Measurements from ENCODE around the gene FUBP3.
A peak's percentile ranks its signal among the peaks of the same experiment; 100 is the strongest.

The FUBP3 gene

DNA sequence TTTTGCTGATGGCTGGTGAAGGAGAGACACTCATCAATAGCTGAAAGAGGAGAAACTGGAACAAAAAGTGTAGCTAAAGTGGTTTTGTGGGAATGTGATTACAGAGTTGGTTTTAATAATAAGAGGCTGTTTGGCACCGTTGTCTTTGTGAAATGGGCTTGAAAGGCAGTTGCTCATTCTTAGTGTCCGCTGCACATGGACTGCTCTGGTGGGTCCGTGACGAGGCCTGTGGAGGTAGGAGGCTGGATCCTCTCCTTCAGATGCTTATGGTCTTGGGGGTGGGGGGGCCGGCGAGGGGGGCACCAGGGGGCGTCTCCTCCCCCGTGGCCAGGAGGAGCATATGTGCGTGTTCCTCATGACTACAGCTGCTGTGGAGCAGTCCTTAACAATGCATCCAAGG lies 29.8 kb downstream of the FUBP3 start:
- DNase-seq = no peak

DNA sequence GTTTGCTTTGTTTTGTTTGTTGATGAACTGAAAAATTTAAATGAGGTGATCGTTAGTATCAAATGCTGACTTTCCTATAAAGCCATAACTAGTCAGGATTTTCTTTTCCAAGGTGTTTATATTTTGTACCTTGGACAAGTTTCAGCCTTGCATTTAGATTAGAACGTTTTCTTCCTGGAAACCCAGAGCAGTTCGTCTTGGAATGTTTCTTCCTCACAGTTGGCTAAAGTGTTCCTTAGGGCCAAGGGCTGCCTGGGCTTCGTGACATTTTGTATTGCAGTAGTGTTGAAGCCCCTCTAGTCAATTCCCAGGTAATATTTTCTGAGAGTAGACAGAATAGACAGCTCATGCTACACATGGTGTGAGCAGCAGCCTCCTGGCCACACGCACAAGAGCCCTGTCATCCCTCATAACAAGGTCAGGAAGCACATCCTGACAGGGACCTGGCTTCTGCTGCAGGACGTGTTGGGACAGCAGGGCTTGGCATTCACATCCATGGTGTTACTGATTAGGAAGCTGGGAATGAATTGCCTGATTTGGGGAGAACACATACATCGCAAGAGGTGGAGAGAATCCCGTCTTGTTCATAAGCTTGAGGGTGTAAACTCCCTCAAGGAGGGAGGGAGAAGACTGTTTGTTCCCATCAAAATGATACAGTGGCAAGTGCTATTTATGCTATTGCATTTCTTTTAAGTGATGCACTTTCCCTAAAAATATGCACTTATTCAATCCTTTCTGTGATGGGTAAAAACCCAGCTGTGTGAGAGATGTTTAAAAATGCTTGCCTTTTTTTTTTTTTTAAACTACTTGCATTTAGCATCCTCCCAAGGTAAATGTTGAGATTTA lies 31.7 kb downstream of the FUBP3 start:
- no peak for DNase-seq

DNA sequence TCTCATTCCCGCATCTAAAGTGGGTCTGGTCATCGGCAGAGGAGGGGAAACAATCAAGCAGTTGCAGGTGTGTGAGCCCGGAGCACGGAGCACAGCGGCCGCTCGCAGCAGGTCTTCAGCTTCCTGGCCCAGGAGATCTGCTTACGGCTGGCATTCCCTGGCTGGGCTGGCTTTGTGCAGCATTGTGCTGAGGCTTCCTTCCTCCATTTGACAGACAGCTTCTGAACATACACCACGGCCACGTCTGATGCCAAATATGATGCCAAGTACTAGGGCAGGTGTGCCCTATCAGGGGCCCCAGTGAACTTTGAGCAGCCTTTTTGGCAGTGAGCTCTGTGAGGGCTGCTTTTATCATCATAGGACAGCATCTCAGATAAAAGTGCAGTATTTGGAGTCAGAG lies 37.1 kb downstream of the FUBP3 start:
- no peak for DNase-seq

DNA sequence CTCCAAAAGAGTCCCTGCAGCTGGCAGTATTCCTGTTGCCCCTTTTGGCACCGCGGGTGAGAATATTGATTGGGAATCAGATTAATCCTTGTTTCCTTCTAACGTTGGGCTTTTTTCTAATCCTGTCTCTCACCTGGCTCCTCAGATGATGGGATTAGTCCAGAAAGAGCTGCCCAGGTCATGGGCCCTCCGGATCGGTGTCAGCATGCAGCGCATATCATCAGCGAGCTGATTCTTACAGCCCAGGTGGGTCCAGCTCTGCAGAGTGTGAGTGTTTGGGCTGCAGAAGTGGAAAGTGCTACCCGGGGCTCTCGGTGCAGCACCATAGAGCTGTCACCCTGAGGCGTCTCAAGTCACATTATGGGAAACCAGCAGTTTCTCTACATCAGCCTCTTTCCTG lies 44.1 kb downstream of the FUBP3 start:
- DNase-seq = no peak

DNA sequence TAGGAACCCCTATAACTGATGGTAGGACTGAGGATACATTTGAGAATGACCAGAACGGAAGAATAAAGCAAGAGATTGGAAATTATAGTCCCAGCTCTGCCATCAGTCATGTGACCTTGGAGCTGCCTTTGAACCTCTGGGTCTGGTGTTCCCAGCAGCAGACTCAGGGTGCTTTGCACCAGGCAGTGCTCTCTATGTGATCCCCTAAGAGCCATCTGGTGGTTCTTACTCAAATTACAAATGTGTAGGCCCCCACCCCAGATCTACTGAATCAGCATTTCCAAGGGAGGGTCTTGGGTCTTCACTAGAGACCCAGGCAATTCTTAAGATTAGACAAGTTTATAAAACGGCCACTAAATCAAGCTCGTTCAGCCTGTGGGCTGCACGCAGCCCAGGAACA lies 44.8 kb downstream of the FUBP3 start:
- DNase-seq = peak; percentile 15

DNA sequence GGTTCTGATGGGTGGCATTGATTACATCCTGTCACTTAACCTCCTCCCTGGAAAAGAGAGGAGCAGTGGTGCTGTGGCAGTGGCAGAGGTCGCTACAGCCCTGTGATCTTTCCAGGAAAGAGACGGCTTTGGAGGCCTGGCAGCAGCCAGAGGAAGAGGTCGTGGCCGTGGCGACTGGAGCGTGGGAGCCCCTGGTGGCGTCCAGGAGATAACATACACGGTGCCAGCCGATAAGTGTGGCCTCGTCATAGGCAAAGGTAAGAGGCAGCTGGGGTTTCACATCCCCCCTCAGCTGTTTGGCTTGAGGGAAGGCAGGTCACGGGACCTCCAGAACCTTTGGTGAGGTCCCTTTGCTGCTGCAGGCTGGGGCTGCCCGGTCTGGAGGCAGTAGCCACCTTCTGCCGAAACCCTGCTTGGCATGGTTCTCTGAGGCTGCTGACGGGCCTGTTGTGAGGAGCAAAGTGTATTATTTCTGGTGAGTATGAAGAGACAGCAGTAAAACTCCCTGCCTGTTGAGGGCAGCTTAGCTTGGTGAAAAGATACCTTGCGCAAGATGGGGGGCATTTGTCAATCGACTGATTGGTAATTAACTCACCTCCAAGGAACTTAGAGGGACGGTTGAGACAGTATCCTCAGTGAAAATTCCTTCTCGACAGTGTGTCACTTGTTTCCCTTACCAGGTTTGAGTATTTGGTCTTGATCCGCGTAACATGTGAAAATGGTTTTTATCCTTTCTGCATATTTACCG lies 47.0 kb downstream of the FUBP3 start:
- DNase-seq = peak; percentile 44

DNA sequence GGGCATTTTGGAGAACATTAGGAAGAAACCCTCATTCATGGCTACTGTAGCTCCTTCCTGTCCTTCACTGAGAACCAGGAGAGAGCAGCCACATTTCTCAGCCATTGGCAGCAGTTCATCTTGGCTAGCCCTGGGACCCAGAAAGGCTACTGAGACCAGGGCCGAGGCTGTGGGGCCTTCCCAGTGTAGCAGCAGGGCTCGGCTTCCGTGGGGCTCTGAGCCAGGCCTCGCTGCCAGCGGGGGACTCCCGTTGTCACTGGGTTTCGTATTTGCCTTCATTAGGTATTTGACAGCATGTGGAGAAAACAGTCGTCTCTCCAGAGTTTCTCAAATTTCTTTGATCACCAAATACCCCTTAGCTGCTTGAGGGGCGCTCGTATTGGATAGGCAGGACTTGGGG lies 47.7 kb downstream of the FUBP3 start:
- no peak for DNase-seq

DNA sequence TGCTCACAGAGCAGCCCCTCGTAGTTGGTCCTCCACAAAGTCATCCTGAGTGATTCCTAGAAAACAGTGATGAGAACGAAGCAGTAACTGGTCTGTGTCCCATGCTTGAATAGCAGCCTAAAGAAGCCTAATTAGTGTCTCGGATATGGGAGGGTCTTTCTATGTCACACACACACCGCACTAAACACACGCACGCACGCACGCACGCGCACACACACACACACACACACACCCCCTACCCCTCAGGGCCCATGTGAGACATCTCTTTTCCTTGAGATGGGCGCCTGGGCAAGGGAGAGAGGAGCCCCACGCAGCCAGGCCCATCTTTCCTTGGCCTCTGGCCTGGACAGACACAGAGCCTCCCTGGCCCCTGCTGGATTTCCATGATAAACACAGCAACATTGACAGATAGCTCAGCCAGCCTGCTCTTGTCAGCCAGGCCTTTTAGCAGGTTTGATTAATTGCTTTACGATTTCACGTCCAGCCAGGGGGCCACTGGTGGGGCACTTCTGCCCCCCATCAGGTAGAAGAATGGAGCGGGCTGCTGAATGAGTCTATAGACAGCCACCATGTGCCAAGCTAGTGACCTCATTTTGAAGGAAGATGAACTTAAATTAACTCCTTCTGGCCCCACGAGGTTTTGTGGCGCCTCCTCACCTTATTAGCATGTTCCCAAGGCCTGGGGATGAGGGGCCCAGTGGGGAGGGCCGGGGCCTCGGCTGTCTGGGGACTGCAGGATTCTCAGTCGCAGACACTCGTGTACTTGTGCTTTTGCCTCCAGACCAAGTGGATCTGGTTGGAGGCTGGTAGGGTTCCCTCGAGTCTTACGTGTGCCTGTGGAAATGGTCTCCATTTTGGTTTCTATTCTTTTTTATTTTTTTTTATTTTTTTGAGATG lies 48.8 kb downstream of the FUBP3 start:
- DNase-seq = no peak

DNA sequence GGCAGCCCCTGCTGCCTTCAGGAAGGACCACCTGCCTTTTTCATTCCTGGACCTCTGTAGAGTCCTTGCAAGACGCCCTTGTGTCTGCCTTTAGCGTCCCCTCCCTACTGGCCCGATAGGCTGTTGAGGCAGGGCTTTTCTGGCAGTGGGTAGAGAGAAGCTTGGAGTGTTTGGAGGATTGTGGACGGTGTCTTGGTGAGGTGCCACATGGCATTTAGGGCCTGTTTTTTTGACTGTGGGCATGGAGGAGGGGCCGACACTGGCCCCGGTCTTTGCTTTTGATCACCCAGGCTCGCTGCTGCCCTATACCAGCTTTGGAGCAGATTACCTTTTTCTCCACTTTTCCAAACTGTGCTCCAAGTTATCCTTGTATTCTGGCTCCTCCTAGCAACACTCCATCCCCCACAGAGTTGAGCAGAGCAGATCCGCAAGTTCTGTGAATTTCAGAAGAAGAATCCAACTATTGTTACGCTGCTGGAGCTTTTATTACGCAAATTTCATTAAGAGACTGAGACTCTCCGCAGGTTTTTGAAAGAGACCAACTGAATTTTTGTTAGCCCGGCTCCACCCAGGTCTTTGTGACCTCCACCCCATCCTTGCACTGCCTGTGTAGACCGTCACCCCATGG lies 50.2 kb downstream of the FUBP3 start:
- DNase-seq = no peak

DNA sequence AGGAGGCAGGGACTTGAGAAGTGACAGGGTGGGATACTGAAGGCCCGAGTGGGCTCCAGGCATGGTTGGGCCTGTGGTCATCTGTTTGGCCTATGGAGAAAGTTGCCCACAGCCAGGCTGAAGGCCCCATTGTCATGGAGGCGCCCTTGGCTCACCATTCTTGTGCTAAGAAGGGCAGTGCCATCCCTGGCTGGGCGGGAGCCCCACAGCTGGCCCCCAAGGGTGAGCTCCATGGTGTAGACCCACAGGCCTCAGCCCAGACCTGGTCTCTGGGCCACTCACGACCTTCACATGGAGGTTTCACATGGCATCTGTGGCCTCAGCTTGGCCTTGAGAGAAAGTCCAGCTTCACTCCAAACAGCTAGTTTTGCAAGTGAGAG lies 50.7 kb downstream of the FUBP3 start:
- DNase-seq = no peak

DNA sequence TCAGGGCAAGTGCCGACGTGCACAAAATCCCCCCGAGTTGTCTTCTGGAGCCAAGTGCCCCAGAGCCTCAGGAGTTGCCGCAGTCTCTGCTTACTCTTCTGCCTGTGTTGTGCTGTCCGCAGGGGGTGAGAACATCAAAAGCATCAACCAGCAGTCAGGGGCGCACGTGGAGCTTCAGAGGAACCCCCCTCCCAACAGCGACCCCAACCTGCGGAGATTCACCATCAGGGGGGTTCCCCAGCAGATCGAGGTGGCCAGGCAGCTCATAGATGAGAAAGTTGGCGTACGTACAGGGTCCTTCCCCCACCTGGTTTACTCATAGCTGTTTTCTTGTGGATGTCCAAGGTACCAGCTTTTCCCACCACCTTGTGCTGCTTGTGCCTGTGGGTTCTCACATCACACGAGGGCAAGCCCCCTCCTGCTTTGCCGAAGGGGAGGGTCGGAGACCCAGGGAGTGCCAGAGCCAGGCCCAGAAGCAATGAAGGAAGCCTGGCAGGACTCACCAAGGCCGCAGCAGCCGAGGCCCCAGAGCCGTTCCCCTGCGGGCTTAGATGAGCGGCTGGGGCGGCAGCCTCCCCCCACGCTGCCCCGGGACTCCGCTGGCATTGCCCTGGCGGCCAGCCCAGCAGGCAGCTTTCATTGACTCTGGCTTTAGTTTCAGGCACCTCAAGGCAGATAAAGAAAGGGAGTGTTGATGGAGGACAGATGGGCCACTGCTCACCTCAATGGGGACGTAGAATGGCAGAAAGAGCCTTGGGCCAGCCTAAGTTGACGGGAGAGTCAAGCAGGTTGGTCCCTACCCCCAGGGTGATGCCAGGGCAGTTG lies 51.3 kb downstream of the FUBP3 start:
- DNase-seq = no peak

DNA sequence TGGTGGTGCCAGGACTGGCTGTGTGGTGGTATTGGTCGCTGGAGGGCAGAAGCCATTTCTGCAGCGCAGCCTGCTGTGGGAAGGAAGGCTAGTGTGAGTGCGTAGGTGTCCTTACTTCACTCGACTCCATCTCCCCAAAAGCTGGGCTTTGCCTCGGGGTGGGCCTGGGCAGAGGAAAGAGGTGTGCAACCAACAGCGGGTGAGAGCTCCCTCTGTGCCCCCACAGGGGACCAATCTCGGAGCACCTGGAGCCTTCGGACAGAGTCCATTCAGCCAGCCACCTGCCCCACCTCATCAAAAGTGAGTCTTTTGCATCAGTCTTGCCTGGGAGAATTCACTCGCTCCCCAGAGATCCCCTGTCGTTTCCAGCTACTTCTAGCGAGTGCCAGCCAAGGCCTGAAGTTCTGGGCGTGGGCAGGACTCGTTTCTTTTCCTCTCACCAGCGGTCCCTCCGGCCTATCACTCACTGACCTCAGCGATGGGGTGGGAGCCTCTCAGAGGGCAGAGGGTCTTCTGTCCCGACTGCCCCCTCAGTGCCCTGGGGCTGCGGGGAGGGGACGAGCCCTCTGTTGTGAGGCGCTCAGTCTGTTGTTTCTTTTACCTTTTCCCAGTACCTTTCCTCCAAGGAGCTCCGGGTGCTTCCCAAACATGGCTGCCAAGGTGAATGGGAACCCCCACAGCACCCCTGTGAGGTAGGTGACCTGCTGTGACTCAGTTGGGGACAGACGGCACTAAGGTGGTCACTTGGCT lies 52.1 kb downstream of the FUBP3 start:
- no peak for DNase-seq

DNA sequence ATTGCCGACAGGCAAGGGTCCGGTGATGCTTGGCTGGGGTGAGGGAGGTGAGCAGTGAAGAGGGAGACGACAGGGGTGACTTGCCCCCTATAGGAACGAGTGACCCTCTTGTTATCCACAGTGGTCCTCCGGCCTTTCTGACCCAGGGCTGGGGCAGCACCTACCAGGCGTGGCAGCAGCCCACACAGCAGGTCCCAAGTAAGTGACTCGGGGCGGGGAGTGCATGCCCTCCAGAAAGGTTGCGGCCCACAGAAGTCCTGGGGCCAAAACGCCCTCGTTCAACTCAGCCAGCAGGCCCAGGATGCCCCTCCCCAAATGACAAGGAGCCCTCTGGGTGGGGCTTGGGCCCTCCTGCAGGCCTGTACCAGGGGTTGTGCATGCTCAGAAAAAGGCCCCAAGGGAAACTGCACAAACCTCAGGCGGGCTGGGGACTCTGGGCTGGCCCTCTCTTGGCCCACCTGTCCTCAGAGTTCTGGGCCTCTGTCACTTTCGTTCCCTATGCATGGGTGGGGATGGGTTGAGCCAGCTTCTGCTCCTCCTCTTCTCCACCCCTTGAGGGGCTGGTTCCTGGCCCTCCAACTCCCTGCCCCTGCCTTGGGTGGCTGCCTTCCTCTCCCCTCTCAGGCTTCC lies 52.8 kb downstream of the FUBP3 start:
- no peak for DNase-seq

DNA sequence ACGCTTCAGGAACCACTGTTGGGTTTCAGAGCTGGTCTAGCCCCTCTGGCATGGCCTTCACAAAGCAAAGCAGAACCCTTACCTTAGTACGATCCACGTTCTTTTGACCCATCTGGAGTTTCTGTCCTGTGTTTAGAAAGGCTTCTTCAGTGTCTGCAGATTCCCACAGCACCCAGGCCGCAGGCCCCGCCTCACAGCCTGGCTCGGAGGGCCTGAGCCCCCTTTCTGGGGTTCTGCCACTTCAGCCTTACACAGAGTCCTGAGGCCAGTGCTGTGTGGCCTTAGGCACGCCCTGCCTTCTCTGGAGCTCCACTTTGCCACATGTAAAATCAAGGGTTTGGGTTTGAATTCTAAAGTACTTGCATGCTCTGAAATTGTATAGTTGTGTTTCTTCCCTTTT lies 53.5 kb downstream of the FUBP3 start:
- no peak for DNase-seq

DNA sequence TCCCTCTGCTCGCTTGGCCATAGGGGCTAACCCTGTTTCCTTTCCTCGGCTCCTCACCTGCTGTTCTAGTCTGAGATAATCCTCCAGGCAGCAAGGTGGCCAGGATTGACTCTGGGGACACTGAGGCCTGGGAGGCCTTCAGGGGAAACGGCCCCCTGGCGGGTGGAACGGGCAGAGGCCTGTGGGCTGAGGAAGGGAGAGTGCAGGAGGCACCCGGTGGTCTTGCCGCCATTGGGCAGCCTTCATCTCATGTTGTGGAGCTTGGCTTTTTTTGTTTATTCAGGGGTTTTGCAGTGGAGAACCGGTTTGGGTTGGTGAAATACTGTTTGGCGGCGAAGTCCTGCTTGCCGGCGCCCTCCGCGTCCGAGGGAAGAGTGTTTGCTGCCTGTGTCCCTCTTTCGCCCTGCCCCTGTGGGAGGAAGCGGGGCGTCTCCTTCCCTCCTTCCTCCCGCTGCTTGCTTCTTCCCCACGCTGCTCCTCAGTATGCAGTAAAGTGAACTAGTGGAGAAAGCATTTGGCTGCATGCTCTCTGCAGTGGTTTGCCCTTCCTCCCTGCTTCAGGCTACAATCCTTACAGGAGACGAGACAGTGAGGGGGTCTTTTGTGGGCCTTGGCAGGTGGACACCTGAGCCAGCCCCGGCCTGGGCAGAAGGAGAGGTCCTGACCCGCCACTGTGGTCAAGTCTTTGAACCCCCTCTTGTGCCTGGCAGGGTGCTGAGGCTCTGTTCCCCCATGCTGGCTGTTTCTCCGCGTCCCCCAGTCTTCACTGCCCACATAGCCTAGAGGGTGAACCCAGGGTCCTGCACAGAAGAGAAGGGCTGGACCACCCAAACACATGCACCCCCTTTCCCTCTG lies 54.2 kb downstream of the FUBP3 start:
- DNase-seq = no peak

DNA sequence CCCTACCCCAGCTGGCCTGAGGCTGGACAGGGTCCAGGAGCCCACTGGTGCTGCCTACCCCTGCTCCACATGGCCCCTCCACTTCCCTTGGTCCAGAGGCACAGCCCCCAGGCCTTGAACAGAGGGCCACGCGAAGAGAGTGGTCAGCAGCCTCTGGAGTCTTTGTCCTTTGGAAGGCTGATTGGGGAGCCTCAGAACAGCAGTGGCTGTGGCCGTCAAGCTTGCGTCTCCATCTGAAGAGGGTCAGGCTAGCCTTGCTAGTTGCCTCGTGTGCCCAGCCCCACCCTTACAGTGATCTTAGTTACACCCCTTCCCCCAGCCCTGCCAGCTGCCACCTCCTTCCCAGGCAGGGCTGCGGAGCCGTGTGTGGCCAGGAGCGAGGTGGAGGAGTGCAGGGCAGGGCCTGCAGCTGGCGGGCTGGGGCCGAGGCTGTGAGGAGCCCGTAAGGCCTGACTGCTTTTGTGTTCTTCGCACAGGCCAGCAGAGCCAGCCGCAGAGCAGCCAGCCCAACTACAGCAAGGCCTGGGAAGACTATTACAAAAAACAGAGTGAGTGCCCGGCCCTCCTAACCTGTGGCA lies 54.9 kb downstream of the FUBP3 start:
- no peak for DNase-seq

DNA sequence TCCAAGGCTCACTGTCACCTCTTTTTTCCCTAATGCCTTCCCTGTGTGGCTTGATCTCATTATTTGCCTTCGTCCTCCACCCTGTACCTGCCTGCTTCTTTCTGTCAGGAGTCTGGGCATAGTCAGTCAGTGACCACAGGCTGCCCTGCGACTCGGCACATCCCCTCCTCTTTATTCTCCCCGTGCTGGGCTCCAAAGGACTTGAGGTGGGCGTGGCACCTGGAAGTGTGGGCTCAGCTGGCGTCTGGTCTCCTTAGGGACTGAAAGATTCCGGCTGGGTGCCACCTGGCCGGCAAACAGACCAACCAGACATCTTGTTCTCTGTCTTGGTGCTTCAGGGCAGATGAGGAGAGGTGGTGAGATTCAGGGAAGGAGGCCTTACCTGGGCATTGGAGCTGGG lies 55.4 kb downstream of the FUBP3 start:
- DNase-seq = no peak

DNA sequence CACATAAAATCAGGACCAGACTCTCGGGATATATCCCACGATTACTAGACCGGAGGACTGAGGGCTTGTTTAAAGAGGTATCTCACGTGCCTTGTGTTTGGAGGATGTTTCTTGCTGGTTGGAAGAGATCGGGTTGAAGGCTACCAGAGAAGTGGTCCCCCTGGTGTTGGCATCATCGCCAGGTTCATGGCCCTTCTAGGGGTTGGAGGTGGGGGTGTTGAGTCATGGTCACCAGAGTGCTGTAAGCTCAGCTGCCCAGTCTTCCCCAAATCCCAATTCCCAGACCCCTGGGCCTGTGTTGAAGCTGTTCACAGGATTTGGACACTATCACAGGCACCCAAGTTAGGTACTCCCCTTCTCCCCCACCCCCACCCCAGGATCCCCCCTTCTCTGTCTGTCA lies 55.9 kb downstream of the FUBP3 start:
- no peak for DNase-seq

Data from hematopoietic multipotent progenitor cell treated with erythropoietin and hydrocortisone succinate and interleukin-3 and kit ligand, for 4 days (in vitro differentiated cells).